ENCODE data around the gene GPX6.
"Not testable (repeated sequence)": the region's sequence is repeated elsewhere in the genome, so short reads cannot be mapped to it uniquely, and the experiment has no call there.

Gene GPX6, protein sequence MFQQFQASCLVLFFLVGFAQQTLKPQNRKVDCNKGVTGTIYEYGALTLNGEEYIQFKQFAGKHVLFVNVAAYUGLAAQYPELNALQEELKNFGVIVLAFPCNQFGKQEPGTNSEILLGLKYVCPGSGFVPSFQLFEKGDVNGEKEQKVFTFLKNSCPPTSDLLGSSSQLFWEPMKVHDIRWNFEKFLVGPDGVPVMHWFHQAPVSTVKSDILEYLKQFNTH

DNA sequence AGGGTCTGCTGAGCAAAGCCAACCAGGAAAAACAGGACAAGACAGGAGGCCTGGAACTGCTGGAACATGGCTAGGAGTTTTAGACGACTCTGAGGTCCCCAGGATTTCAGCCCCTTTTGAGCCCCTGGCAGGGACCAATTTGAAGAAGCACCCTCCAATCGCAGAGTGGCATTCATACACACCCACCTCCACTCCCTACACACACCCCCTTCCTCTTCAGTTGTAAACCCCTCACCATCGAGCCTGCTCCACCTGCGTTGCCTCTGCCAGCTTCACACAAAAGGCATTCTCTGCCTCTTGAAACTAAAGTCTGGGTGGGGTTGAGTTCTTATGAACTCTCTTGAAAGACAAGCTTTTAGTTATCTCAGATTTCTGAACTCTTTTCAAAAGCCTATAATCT is at the start of gene GPX6:
Gene GPX6 (minus strand): TSS at position 118 of the 400 bp plus-strand sequence. CDS start 50 bp downstream, at position 68.
- DNase-seq (ENCODE audit: low spot score), result no peak

DNA sequence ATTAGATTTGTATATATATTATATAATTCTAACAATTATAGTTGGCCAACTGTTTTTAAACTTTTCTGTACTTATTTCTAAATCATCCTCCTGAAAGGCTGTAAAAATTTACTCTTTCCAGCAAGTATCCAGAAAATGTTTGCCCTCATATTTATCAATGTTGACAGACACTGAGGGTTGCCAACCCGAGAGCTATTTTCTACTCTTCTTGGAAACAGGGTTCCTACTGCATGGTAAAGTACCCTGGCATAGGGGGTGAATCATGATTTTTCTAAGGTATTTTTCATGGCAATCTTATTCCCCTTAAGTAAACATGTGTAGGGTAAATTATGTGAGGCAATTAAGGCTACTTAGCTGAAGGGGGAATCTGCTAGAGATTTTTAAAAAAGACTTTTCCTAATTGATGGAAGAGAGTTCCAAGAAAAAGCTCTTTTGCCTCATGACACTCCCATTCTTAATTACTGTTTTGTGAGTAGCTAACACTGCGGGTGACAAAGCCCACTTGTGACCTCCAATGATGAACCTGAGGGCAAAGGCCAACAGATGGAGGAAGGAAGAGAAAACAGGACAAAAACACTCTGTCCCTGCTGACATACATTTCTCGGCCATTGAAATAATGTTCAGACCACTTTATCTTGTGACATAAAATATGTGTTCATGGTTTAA is 48.0 kb upstream of the GPX6 start:
- DNase-seq (ENCODE audit: low spot score), result no peak

DNA sequence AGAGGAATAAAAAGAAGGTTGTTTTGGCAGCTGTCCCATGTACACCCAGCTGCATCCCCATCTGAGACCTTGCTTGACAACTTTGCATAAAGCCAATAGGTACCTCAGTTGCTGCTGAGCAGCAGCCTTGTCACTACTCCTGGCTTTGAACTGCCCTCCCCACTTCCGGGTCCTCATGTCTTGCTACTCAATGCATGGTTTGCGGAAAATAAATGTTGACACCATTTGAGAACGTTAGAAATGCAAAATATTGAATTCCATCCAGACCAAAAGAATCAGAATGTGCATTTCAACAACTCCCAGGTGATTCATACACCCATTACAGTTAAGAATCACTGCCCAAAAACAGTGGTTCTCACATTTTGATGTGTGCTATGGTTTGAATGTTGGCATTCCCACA is 43.0 kb upstream of the GPX6 start:
- DNase-seq (ENCODE audit: low spot score), result no peak

DNA sequence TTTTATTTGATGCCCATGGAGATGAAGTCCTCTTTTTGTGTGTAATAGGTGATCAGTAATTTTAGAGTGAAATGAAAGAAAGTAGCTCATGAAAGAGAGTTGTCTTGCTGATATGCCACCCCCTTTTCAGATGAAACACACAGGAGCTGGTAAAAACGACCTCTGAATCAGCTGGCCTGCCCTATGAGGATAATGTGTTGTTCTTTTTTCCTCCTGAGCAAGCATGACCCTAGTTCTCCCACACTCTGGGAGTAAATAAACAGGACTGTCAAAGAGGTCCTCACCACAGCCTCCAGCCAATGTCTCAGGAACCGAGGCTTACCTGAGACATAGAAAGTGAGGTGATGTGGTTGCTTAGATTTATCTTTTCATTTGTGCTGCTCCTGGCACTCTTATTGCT is 39.5 kb upstream of the GPX6 start:
- DNase-seq (ENCODE audit: low spot score), result no peak

DNA sequence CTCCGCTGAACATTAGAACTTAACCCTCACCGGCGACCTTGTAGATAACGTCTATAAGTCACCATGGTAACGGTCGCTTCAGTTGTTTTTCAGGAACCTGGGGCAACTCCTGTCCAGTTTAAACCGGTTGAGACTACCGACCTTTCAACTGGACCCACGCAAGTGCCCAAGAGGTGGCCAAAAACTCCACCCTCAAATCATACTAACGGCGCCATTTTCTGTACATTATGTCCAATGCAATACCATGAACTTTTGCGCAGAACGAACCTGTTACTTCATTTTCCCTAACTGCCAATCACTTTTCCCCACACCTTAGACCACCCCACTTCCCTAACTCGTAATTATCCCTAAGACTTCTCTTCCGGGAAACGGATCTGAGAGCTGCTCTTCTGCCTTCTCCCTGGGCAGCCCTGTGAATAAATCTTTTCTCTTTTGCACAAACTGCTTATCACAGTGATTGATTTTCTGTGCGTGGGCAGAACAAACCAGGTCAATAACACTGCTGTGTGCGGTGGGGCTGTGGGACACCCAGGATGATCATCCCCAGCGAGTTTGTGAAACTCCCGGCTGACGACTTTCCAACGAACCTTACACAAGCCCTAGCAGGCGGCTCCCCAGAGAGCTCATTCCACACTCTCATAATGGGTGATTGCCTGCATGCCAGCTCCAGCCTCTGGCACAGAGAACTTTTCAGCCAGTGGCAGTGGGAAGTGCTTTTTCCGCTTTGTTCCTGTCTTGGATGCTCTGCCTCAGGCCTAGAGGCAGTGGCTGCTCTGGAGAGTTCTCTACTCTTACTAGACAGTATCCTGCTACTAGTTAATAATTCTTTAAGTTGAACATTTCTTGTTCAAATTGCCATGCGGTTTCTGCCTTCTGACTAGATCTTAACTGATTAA is 38.6 kb upstream of the GPX6 start:
- no peak for DNase-seq (ENCODE audit: low spot score)

DNA sequence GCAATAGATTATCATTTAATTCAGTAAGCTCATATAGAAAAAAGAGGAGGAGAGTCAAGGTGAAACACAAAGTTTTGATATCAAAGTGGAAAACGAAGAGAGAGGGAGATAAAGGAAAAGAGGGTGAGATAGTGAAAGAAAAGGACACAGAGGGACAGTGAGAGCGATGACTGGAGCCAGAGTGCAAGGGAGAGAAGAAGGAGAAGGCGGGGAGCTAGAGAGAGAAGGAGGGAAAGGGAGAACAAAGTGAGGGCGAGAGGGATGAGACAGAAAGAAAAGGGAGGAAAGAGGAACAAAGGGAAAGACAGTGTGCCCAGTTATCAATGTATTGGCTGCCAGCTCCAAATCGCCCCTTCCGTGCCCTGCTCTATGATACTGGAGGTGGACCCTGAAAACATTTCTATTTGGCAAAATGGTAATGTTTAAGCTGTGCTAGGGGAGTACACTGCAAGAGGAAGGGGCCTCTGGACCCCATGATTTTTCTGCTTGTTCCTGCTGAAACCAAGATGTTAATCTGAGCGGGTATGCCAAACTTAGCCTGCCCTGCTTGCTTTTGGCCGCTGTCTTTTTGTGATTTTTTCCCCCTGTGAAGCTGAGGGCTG is 37.9 kb upstream of the GPX6 start:
- no peak for DNase-seq (ENCODE audit: low spot score)

DNA sequence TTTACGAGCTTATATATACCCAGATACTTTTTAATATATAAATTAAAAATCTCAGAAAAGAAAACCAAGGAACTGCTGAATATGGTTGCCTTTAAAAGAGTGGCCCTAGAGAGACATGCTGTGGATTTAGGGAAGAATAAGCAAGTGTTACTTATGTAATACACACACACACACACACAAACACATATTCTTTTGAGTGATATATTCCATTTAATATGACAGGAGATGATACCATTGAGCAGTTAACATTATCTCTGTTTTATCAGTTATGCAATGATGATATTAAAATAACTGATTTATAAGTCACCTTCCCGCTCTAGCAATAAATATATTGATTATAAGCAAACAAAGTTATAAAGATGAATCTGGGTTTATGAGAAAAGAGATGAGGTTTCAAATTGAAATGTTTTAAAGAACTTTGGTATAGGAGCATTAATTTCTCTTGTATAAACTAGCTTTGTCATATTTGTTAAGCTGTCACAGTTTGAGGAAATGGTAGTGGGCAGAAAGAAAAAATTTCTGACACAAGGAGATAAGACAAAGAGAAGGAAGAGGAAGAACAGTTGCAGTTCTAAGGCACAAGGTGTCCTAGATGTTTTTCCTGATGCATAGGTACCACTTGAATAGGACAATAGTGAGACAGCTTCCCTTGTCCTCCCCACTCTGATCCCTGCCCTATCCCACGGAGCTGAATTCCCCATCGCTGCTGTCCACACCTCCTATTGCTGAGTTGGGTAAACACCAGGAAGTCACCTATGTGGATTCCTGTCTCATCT is 36.5 kb upstream of the GPX6 start:
- DNase-seq (ENCODE audit: low spot score), result no peak

DNA sequence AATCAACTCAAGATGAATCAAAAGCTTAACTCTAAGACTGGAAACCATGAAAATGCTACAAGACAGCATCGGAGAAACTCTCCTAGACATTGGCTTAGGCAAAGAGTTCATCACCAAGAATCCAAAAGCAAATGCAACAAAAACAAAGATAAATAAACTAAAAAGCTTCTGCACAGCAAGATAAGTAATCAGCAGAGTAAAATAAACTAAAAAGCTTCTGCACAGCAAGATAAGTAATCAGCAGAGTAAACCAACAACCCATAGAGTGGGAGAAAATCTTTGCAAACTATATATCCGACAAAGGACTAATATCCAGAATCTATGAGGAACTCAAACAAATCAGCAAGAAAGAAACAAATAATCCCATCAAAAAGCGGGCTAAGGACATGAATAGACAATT is 31.4 kb upstream of the GPX6 start:
- DNase-seq (ENCODE audit: low spot score), result not testable (repeated sequence)

DNA sequence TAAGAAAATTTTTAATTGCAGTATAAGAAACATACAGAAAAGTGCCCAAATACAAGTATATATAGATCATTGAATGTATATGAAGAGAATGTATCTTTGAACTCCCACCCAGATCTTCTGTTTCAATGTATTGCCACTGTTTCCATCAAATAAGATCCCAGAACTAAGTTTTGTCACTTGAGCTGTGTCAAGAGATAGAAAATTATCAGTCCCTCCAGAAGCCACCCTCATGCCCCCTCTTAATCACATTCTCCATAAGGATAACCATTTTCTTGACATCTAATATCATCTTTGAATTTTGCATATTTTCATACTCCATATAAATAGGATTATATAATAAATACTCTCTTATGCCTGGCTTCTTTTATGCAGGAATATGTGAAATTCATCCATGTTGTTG is 30.4 kb upstream of the GPX6 start:
- DNase-seq (ENCODE audit: low spot score), result no peak

DNA sequence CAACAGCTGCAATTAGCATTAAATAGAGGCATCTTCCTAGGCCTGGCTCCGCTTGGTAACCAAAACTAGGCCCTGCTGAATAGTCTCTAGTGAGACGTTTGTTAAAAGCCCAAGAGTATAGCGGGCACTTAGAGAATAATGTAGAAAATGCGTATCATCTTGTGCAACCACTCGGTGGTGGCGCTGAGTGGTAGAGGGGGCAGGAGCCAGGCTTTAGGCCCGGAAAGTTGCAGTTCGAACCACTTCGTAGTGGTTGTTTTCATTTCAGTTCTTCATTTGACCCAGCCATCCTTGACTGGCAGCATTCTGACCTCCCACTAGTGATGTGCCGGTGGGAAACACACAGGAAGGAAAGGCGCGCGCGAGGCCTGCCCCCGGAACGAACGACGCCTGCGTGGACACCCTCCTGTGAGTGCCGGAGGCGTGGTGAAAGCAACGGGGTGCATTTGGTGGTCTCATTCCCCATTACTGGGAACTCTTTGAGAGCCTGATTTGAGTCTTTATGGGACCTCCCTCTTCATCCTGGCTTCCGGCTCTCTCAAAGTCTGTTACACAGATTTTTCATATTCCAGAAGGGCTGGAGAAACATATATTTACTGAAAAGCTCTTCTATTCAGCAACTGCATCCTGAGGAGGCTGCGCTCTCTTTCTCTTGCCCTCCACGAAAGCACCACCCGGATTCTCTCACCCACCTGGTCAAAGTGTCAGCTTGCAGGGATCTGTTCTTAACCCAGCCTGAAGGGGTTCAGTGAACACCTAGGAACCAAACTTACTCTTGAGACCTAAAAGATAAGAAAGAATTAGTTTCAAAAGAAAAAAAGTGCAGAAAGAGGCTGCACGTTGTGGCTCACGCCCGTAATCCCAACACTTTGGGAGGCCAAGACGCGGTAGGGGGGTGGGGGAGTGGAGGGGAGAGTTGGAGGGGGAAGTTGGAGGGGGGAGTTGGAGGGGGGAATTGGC is 28.3 kb upstream of the GPX6 start:
- DNase-seq (ENCODE audit: low spot score), result peak; percentile 12

DNA sequence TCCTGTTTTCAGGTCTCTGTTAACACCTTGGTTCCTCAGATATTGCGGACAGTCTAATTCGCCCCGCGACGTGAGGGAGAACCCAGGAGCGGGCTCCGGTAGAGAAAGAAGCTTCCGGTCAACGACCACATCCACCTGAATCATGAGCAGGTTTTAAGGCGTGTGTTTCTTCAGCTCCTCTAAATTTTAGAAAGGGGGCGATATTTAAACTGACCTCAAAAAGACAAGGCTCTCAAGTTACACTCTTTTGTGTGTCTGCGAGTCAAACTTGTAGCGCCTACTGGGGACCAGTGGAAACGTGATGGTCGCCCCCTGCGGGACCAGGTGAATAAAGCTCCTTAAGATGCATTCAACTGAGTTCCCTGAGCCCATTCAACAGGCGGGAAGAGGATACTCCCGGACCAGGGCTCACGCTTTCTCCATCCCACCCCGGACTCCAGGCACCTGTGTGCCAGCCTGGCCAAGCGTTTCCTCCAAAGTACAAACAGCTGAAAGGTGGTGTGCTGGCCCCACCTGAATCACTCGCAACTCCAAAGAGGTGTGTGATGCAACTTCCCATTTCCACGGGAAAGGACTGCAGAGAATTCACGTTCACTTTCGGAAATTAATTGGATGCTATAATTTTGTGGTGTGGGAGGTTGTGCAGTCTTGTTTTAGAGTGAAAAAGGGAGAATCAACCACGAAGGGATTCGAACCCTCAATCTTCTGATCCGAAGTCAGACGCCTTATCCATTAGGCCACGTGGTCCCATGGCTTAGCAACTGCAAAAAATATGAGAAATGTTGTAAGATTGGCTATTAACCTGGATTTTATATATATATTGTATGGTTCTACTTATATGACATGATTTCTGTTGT is 27.1 kb upstream of the GPX6 start:
- DNase-seq (ENCODE audit: low spot score), result peak; percentile 33

DNA sequence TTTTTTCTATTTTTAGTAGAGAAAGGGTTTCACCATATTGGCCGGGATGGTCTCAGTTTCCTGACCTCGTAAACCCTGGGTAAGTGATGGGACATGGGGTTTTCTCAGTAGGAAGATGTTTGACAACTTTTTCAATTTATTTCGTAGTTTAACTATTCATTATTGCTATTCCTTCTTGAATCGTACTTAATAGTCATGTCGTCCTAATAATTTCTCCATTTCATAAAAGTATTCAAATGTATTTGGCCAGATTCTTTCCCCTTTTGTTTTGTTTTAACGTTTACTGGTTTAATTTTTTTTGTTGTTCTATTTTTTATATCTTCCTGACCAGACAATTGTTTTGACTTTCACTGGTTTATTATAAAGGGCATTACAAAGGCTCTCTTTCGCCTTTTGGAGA is 26.4 kb upstream of the GPX6 start:
- DNase-seq (ENCODE audit: low spot score), result no peak

DNA sequence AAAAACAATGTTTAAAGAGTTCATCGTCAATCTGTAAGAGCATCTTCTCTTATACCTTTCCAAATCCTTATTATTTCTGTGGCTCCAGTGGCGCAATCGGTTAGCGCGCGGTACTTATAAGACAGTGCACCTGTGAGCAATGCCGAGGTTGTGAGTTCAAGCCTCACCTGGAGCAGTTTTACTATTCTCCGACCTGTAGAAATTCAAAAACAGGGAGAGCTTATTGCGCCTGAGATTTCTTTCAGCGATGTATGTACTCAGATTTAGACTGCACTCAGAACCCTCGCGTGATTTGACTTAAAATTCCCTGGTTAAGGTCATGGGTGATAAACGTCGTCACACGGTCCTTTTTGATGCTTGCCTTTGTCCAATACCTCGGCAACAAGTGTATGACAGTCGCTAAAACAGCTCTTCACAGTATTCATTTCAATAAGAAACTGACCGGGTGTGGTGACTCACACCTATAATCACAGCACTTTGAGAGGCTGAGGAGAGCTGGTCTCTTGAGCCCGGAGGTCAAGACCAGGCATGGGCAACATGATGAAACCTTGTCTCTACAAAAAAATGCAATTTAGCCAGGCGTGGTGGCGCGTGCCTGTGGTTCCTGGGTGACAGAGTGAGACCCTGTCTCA is 22.0 kb upstream of the GPX6 start:
- no peak for DNase-seq (ENCODE audit: low spot score)

DNA sequence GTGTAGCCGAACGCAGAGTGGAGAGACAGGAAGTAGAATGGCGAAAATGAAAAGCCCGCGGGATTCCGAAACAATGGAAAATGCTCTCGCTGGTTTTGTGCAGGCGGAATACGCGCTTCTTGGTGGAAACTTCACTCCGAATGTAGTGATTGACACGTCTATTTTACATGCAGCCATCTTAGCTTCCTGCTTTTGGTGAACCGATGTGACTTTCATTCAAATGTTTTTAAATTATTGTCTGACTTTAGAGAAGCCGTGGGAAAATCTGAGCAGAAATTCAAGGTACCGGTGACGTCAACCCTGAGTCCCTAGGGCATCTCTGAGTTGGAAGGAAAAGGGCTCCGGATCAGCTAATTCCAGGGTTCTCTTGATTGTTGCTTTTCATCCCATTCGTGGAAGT is 21.5 kb upstream of the GPX6 start:
- no peak for DNase-seq (ENCODE audit: low spot score)

DNA sequence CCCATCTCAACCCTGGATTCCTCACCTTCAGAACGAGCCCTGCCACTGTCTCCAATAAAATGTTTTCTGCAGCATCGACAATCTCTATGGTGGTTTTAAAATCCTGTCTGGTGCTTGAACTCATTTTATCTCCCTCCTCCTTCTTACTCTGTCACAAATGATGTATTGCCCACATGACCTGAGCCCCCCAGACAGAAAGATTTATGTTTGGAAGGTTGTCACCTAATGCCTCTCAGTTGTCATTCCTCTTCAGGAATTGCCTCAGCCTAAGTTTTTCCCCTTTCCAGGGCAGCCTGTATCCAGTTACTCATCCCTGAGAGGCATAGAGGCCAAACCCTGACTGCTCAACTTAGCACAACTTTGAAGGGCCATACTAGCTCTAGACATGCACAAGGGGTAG is 19.3 kb upstream of the GPX6 start:
- DNase-seq (ENCODE audit: low spot score), result no peak

DNA sequence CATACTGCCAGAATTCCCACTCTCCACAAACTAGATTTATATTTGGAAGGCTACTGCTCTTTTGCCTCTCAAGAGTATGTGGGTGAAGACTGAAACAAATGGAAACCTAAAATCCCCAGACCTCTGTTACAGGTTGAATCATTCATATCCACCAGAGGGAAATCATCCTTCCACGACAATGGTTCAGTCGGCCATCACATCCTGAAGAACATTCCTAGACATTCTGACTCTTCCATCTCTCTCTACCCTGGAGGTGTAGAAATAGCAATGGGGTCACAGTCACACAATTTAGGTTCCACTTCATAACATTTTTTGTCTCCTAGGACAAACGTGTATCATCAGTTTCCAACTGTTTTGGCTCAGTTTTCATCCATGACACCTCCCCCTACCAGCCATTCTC is 18.7 kb upstream of the GPX6 start:
- DNase-seq (ENCODE audit: low spot score), result no peak

DNA sequence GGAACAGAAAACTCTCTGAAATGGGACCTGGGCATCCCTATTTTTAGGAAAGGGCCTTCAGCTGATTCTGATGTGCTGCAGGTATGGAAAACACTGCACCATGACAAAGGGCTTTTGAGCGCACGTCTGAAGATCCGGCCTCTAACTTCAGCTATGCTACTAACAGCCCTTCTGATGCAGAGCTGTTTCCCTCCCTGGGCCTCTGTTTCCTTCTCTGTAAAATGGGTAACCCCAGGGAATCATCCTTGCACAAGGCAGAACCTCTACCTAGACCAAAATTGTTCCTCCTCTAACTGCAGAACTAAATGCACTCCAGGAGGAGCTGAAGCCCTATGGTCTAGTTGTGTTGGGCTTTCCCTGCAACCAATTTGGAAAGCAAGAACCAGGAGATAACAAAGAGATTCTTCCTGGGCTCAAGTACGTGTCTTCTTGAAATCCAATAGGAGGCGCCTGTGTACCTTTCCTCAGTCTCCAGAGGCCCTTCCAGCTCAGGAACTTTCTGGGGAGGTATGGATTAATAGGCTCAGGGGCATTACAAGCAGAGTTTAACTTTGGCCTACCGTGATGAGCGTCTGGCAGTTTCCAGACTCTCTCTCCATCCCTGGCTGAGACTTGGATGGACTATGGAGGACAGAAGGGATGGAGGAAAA is 16.0 kb upstream of the GPX6 start:
- DNase-seq (ENCODE audit: low spot score), result no peak

DNA sequence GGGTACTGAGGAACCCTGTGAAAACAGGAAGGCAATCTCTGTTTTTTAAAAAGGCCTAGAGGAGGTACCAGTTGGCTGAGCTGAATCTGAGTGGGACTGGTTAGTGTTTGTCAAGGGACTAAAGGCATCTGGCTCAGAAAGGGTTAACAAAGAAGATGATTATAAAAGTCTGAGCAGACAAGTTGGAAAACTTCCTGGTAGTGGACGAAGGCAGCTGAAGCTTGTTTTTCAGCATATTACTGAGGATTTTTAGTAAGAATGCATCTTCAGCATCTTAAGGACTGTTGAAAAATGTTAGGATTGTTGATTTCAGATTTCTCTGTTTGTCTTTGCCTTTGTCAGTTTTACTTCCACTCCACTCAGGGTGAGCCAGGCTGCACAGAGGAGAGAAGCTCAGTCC is 15.2 kb upstream of the GPX6 start:
- DNase-seq (ENCODE audit: low spot score), result no peak
